Erythroblast (primary cell): Measurements from ENCODE around the gene BSG.

Source experiments
- GATA1 ChIP-seq: IDR thresholded peaks from 2 replicates; pipeline ENCODE4 v1.6.1; 2011; ENCODE audit warnings: low read depth, mild to moderate bottlenecking, control low read depth, low read length, moderate library complexity
- POLR2A ChIP-seq: IDR thresholded peaks from 2 replicates; pipeline ENCODE4 v1.6.1; 2011; ENCODE audit warnings: mild to moderate bottlenecking, low read length

DNA sequence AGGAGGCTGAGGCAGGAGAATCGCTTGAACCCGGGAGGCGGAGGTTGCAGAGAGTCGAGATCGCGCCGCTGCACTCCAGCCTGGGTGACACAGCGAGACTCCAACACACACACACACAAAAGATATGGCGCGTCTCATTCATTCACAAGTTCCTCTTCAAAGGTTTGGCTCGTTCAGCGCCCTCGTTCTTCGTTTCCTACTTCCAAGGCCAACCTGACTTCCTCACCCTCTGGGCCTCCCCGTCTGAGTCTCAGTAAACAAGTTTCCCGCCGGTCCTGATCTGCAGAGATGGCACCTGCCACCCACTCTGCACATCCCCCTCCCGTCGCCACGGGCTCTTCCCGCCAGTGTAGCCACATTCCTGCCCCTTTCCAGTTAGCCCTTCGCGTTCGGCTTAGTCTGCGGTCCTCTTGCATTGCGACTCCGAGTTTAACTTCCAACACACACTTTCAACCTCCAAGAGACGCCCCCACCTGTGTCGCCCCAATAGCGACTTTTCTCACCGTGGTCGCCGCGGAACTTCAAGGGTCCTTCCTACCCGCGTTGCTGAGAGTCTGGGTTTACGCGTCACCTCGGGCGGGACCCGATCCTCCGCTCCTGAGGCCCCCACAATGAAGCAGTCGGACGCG, 1.3 kb upstream of the BSG start:
- TF ChIP-seq POLR2A (peak; percentile 55), GATA1 (no peak)
